ENCODE measurements around the gene VDR.

Gene VDR

DNA sequence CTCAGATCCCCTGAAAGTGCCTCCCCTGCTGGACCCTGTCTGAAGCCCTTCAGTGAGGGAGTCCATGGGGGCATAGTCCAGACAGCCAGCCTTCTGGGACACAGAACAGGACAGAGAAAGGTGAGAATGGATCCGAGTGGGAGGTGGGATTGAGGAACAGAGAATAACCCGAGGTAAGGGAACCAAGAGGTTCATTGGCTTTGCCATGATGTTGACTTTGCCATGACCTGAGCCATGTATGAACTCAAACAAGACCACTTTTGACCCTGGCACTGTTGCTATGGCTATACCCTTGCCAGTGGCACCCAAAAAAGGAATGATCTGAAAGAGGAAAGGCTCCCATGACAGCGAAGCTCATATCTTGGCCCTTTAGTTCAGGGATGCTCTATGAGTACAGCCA is 22.6 kb upstream of the VDR start:
- TF ChIP-seq, protein P1, sequence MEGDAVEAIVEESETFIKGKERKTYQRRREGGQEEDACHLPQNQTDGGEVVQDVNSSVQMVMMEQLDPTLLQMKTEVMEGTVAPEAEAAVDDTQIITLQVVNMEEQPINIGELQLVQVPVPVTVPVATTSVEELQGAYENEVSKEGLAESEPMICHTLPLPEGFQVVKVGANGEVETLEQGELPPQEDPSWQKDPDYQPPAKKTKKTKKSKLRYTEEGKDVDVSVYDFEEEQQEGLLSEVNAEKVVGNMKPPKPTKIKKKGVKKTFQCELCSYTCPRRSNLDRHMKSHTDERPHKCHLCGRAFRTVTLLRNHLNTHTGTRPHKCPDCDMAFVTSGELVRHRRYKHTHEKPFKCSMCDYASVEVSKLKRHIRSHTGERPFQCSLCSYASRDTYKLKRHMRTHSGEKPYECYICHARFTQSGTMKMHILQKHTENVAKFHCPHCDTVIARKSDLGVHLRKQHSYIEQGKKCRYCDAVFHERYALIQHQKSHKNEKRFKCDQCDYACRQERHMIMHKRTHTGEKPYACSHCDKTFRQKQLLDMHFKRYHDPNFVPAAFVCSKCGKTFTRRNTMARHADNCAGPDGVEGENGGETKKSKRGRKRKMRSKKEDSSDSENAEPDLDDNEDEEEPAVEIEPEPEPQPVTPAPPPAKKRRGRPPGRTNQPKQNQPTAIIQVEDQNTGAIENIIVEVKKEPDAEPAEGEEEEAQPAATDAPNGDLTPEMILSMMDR (IDR thresholded peaks at IDR 0.05; ENCODE audit: low read depth, low read length, missing control alignments), result no peak
- H3K4me3 ChIP-seq (ENCODE audit: low read depth, low read length), result no peak overlapping the region
- DNase-seq (ENCODE audit: low read depth), result no peak

DNA sequence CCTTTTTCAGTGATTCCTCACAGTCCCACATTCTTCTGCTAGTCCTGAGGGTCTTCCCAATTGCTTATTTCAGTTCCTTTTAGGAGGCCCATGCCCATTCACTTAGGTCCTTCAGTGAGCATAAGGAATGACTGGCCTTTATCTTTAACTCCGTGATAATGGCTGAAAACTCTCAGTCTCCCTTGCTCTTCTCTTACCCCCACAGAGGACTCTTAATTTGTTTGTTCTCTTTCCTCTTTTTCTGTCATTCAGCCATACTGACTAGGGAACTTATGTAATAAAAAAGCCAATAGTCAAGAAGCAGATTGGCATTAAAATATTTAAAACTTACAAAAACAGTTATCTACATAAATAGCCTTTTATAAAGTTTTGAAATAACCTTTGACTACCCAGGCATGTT is 17.1 kb upstream of the VDR start:
- TF ChIP-seq, protein P1 (IDR thresholded peaks at IDR 0.05; ENCODE audit: low read depth, low read length, missing control alignments), result no peak
- no peak for DNase-seq (ENCODE audit: low read depth)
- H3K4me3 ChIP-seq (ENCODE audit: low read depth, low read length), result no peak overlapping the region

DNA sequence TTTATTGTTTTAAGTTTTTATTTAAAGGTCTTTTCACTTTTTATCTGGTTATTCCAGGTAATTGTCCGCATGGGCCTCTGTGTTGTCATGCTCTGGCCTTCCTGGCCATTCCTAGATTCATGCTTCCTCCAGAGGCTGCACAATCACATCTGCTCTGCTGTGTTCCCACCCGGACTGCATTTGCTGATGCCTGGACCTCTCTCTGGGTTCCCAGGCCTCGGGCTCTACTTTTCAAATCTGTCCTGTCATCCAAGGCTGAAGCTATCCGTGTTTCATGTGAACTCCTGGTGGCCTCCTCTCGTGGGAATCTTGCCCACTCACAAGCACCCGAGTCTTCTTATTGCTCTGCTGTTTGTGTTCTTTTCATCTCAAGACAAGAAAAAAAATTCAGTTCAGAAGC is 16.1 kb upstream of the VDR start:
- TF ChIP-seq, protein P1 (IDR thresholded peaks at IDR 0.05; ENCODE audit: low read depth, low read length, missing control alignments), result no peak
- no peak for DNase-seq (ENCODE audit: low read depth)
- H3K4me3 ChIP-seq (ENCODE audit: low read depth, low read length), result no peak overlapping the region

DNA sequence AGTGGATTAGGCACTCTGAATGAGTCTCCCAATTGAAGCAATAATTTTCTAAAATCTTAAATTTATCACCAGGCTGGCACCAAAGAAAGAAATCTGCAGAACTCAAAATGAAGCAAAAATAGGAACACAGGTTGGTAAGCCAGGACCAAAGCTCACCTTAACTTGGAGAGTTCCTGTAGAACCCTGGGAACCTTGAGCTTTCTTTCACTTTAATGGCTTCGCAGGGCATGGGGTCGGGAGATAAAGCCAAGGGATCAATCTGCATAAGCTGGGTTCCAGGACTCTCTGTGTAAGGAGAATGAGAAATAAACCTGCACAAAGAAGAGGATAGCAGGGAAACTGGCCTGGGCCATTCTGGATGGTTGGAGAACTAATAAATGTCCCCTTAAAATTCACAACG is 8.3 kb upstream of the VDR start:
- TF ChIP-seq, protein P1 (IDR thresholded peaks at IDR 0.05; ENCODE audit: low read depth, low read length, missing control alignments), result no peak
- DNase-seq (ENCODE audit: low read depth), result no peak
- no peak overlapping the region for H3K4me3 ChIP-seq (ENCODE audit: low read depth, low read length)

DNA sequence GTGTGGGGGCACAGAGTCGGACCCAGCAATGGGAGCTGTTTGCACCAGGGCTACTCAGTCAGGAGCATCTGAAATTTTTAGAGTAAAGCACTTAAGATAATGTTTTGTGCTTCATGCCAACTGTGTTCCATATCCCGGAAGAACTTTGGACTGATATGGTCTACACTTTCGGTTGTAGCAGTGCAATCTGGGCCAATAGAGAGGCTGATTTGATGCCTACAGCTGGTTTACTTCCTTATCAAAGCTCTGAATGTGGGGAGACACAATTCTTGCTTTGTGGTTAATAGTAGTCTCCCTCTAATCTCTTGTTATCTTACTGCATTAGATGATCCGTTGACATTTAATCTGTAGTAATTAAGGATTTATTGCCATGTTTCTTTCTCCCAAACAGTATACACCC is 7.8 kb upstream of the VDR start:
- no peak for DNase-seq (ENCODE audit: low read depth)
- H3K4me3 ChIP-seq (ENCODE audit: low read depth, low read length), result no peak overlapping the region
- TF ChIP-seq, protein P1 (IDR thresholded peaks at IDR 0.05; ENCODE audit: low read depth, low read length, missing control alignments), result no peak

DNA sequence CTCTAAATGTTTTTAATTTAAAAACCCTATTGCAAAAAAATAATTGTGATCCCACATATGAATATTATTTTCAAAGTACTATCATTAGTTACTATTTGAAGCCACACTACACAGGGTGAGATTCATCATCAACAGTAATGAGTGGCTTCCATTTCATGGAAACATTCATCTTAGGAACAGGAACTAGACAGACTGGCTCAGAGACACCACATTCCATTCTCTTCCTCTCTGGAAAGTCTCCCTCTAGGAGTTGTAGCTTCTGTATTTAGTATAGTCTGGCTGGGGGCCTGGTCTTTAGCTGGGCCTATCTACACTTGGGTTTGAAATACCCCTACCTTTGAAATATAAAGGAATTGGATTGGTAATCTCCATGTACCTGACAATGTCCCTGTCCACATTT is 6.2 kb upstream of the VDR start:
- TF ChIP-seq, protein P1 (IDR thresholded peaks at IDR 0.05; ENCODE audit: low read depth, low read length, missing control alignments), result no peak
- DNase-seq (ENCODE audit: low read depth), result no peak

DNA sequence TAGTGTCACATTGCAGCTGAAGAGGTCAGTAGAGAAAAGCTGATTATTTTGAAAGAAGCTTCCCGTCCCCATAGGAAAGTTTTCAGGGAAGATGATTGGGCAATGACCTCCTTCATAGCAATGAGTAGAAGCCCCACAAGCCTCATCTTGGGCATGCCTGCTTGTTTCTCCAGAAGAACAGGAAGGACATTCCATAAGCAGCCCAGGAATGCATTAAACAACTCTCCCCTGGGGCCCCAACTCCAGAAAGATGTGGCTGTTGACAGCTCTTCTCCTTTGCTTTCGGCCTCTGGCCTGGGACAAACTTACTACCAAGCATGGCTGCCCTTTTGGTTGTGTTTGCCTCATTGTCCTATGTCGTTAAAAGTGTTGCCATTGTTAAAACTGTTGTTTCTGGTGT is 5.7 kb upstream of the VDR start:
- TF ChIP-seq, protein P1 (IDR thresholded peaks at IDR 0.05; ENCODE audit: low read depth, low read length, missing control alignments), result no peak
- DNase-seq (ENCODE audit: low read depth), result no peak

More for the DNA sequence above, 6.2 kb upstream of the VDR start:
- H3K4me3 ChIP-seq (ENCODE audit: low read depth, low read length), result no peak overlapping the region

More for the DNA sequence above, 5.7 kb upstream of the VDR start:
- no peak overlapping the region for H3K4me3 ChIP-seq (ENCODE audit: low read depth, low read length)
